ENCODE data around the gene SERPINB11. TPM values are rescaled to one million over a fixed set of nuclear protein-coding genes. Genes with fewer than 3 reads are reported as not detected.
"Not testable (repeated sequence)": the region's sequence is repeated elsewhere in the genome, so short reads cannot be mapped to it uniquely, and the experiment has no call there.

Gene SERPINB11, protein sequence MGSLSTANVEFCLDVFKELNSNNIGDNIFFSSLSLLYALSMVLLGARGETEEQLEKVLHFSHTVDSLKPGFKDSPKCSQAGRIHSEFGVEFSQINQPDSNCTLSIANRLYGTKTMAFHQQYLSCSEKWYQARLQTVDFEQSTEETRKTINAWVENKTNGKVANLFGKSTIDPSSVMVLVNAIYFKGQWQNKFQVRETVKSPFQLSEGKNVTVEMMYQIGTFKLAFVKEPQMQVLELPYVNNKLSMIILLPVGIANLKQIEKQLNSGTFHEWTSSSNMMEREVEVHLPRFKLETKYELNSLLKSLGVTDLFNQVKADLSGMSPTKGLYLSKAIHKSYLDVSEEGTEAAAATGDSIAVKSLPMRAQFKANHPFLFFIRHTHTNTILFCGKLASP
- total RNA-seq (2022) (not detected in 2 replicates), Bru-seq, nascent RNA (not detected), BruChase-seq, experiment 1, labeled RNA remaining after a 6-hour chase (not detected), BruChase-seq, experiment 2, labeled RNA remaining after a 2-hour chase (not detected)
- long read RNA-seq: 0 reads

DNA sequence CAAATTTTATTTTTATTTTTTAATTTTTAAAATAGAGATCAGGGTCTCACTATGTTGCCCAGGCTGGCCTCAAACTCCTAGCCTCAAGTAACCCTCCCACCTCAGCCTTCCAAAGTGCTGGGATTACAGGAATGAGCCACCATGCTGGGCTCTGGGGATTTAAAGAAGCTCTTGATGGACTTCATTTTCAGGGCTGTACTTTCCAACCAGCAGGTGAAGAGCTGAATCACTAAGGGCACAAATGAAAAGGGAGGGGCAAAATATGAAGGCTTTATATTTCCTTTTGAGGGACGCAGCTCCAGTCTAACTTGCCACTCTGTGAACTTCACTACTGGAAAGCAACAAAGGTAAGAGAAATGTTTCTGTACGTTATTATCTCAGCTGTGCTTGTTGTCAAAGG, at the start of gene SERPINB11:
SERPINB11 (plus strand) TSS at position 301 of the 400 bp plus-strand sequence. CDS start 7,234 bp downstream, outside the sequence.
- DNase-seq: no peak
- H3K27ac Mint-ChIP-seq (ENCODE audit: unreplicated experiment): no peak within 1 kb of the TSS
- BruUV-seq (replicated peaks): no TSS peak
- TF ChIP-seq, protein P1, sequence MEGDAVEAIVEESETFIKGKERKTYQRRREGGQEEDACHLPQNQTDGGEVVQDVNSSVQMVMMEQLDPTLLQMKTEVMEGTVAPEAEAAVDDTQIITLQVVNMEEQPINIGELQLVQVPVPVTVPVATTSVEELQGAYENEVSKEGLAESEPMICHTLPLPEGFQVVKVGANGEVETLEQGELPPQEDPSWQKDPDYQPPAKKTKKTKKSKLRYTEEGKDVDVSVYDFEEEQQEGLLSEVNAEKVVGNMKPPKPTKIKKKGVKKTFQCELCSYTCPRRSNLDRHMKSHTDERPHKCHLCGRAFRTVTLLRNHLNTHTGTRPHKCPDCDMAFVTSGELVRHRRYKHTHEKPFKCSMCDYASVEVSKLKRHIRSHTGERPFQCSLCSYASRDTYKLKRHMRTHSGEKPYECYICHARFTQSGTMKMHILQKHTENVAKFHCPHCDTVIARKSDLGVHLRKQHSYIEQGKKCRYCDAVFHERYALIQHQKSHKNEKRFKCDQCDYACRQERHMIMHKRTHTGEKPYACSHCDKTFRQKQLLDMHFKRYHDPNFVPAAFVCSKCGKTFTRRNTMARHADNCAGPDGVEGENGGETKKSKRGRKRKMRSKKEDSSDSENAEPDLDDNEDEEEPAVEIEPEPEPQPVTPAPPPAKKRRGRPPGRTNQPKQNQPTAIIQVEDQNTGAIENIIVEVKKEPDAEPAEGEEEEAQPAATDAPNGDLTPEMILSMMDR (IDR thresholded peaks at IDR 0.05; ENCODE audit: unreplicated experiment): no peak
- intact Hi-C loops (cut with micrococcal nuclease; ENCODE audit: unreplicated experiment): no loop called here
- CTCF ChIA-PET: no interaction called here
- H3K9me3 Mint-ChIP-seq (ENCODE audit: low read depth, unreplicated experiment): no peaks in the 10 kb centered on the region
- H3K27me3 Mint-ChIP-seq (ENCODE audit: unreplicated experiment): no peaks in the 10 kb centered on the region
- no peaks in the 10 kb centered on the region for H3K4me1 Mint-ChIP-seq (ENCODE audit: low read depth, unreplicated experiment)
- no peak within 1 kb of the TSS for H3K4me3 Mint-ChIP-seq (ENCODE audit: low read depth, unreplicated experiment)
- H3K36me3 Mint-ChIP-seq (ENCODE audit: insufficient read depth, unreplicated experiment): no peaks in the 10 kb centered on the region

DNA sequence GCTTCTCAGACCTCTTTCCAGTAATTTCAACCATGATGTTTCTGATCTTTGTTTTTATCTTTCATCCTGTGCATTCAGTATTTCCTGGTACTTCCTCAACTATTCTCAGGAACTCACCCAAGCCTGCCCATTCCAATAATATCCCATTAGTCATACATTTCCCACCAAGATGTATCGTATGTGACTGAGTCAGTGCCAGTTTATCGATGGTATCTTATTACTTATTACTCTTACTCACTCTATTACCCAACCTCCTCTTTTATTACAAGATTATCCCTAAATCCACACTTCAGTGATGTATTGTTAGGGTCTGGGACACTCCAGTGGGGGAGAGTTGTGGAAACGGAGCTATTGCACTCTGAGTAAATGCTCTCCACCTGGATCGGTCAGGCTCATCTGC, 43.8 kb upstream of the SERPINB11 start:
- CTCF ChIA-PET; BruUV-seq (replicated peaks); intact Hi-C loops (cut with micrococcal nuclease; ENCODE audit: unreplicated experiment); H3K4me3 Mint-ChIP-seq (ENCODE audit: low read depth, unreplicated experiment); DNase-seq; H3K27ac Mint-ChIP-seq (ENCODE audit: unreplicated experiment); H3K9me3 Mint-ChIP-seq (ENCODE audit: low read depth, unreplicated experiment); H3K36me3 Mint-ChIP-seq (ENCODE audit: insufficient read depth, unreplicated experiment); H3K27me3 Mint-ChIP-seq (ENCODE audit: unreplicated experiment): not testable (repeated sequence)
- peaks cover 48% of the 10 kb centered on the region for H3K4me1 Mint-ChIP-seq (ENCODE audit: low read depth, unreplicated experiment)

DNA sequence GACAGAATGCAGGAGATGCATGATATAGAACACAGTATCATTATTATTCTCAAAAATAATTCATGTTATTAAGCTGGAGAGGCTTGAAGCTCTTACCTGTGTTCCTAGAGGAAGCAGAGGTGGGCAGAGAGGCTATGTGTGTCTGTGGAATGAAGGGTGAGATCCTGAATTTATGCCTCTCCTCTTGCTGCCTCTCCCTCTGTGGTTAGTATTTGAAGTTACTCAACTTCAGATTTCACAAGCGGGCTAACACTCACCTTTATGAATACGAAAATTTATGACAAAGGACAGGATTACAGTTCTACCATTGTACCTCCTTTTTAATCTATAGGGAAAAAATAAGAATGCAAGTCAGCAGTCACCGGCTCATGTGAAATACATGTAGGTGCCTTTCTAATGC, 41.0 kb upstream of the SERPINB11 start, which contains the start of gene SERPINB3:
SERPINB3 (minus strand) TSS at position 144 of the 400 bp plus-strand sequence. CDS start 677 bp downstream, outside the sequence.
- H3K36me3 Mint-ChIP-seq (ENCODE audit: insufficient read depth, unreplicated experiment); H3K27me3 Mint-ChIP-seq (ENCODE audit: unreplicated experiment); intact Hi-C loops (cut with micrococcal nuclease; ENCODE audit: unreplicated experiment); CTCF ChIA-PET; H3K27ac Mint-ChIP-seq (ENCODE audit: unreplicated experiment); BruUV-seq (replicated peaks); DNase-seq; H3K4me3 Mint-ChIP-seq (ENCODE audit: low read depth, unreplicated experiment): not testable (repeated sequence)
- Mint-ChIP-seq H3K9me3 (ENCODE audit: low read depth, unreplicated experiment) (peaks cover 10% of the 10 kb centered on the region), H3K4me1 (ENCODE audit: low read depth, unreplicated experiment) (peaks cover 40% of the 10 kb centered on the region)

DNA sequence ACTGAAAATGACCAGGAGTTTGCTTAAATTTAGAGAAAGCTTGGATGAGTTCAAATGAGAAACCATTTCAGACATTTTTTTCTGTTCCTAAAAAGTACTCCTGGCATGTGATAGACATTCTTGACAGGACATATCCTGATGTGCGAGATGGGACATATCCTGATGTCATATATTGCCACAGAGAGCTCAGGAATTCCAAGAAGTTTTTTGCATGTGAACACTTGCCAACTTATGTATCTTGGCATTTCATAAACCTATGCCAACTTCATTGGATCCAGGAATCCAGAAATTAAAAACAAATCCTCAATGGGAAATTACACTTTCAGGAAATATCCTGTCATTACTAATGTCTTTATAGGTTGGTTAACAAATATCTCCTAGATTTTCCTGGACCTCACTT, 38.2 kb upstream of the SERPINB11 start:
- no TSS peak for BruUV-seq (replicated peaks)
- H3K4me1 Mint-ChIP-seq (ENCODE audit: low read depth, unreplicated experiment): peaks cover 12% of the 10 kb centered on the region

More for the DNA sequence above, 38.2 kb upstream of the SERPINB11 start:
- DNase-seq: no peak
- TF ChIP-seq, protein P1 (IDR thresholded peaks at IDR 0.05; ENCODE audit: unreplicated experiment): no peak
- intact Hi-C loops (cut with micrococcal nuclease; ENCODE audit: unreplicated experiment): no loop called here
- Mint-ChIP-seq H3K27me3 (ENCODE audit: unreplicated experiment) (no peaks in the 10 kb centered on the region), H3K9me3 (ENCODE audit: low read depth, unreplicated experiment) (peaks cover 13% of the 10 kb centered on the region), H3K36me3 (ENCODE audit: insufficient read depth, unreplicated experiment) (no peaks in the 10 kb centered on the region), H3K4me3 (ENCODE audit: low read depth, unreplicated experiment) (no peak overlapping the region), H3K27ac (ENCODE audit: unreplicated experiment) (no peak overlapping the region)
- CTCF ChIA-PET: no interaction called here

All from Calu3 (cell line).